Right lobe of liver (tissue), 6 donors: ENCODE data around the gene ZBTB44. TPM values are rescaled to one million over a fixed set of nuclear protein-coding genes. Genes with fewer than 3 reads are reported as not detected.

ENCODE experiments used
- ATAC-seq, 4 donors: fragments of 200-7000 bp; cut with Tn5 transposase; one replicate each; pipeline ENCODE4 v1.9.1; 2020; ENCODE audit warnings: mild to moderate bottlenecking in 4 of 4, moderate library complexity in 4 of 4
- DNase-seq, 3 donors: peaks; one replicate each; pipeline ENCODE4 v3.0.0-alpha.2; 2020
- H3K27ac ChIP-seq, 3 donors: fragments of 200-600 bp; one replicate each; pipeline ENCODE4 v1.8.0; 2022
- H3K27me3 ChIP-seq, 2 donors: fragments of 200-600 bp; one replicate each; pipeline ENCODE4 v1.8.0; 2022
- H3K36me3 ChIP-seq, 4 donors: fragments of 200-600 bp; sonication (generic) in 1 of 4; one replicate each; pipeline versions ENCODE4 v1.5.1 to v1.8.0; 2017 to 2022; ENCODE audit warnings: control low read depth in 1 of 4
- H3K4me1 ChIP-seq, 4 donors: fragments of 200-600 bp; sonication (generic) in 1 of 4; one replicate each; pipeline versions ENCODE4 v1.5.1 to v1.8.0; 2017 to 2022; ENCODE audit warnings: control low read depth in 1 of 4
- H3K4me3 ChIP-seq, 3 donors: fragments of 200-600 bp; one replicate each; pipeline ENCODE4 v1.8.0; 2022
- H3K9me3 ChIP-seq, 4 donors: fragments of 200-600 bp; sonication (generic) in 1 of 4; one replicate each; pipeline versions ENCODE4 v1.5.1 to v1.8.0; 2017 to 2022; ENCODE audit warnings: control low read depth in 1 of 4
- POLR2A ChIP-seq: fragments of 450-650 bp; IDR thresholded peaks from one replicate; pipeline ENCODE4 v1.6.1; 2017; ENCODE audit warnings: antibody characterized with exemption, mild to moderate bottlenecking
- WGBS: methylation state at CpG from one replicate; pipeline ENCODE4 v1.1.6; 2018; ENCODE audit warnings: low coverage, low lambda C conversion rate; ENCODE audit not compliant: insufficient coverage; ENCODE audit errors: missing lambda C conversion rate; 5-methylcytosine and 5-hydroxymethylcytosine counted together
- intact Hi-C, 2 donors: fragments of 100-400 bp; cut with DNase I; formaldehyde crosslinking; loops; one replicate each; pipeline versions ENCODE4 v1.11.2 to v1.14.1; 2022
- total RNA-seq, 6 experiments: library from RNA; depleted of rRNA in 2 of 6; stranded (reverse); fragments of >200 nt in 2 of 6; fragmentation: NEBNext Ultra II Directional in 3 of 6; extraction: Animal tissue kit (Norgen Biotek cat#: 25700) in 3 of 6; gene quantifications; one replicate each; pipeline versions ENCODE4 v1.1.0 to v1.2.4, GENCODE V29; 2016 to 2023
- TF ChIP-seq, protein P1 (sequence below), 4 donors: fragments of 200-600 bp in 3 of 4; fragments of 450-650 bp in 1 of 4; IDR thresholded peaks; one replicate each; pipeline versions ENCODE4 v1.5.1 to v1.8.0; 2016 to 2022; ENCODE audit warnings: antibody characterized with exemption in 4 of 4, mild to moderate bottlenecking in 2 of 4
- donor health status: DM: no; HTN: yes; CAD: no.
- donor health status: DM: no; HTN: no; CAD: no.
- donor health status: DM: no; HTN: no; CAD: no.
- donor health status: DM: no; HTN: yes; CAD: no.
- donor health status: DM: no; HTN: yes; CAD: no.

Gene ZBTB44
- total RNA-seq, 6 experiments from 2014 or later: 16.3 to 22.4 (median 18.4) TPM

- H3K4me3 ChIP-seq: no peak overlapping the region
- no peak for ATAC-seq
- H3K4me1 ChIP-seq: peaks cover 0 to 31% (median 8%) of the 10 kb centered on the region in 4 donors
- H3K27ac ChIP-seq: no peak overlapping the region
- H3K9me3 ChIP-seq: no peaks in the 10 kb centered on the region
- WGBS: 80% methylated on average over 11 of the region's 11 CpGs
- no peak for TF ChIP-seq POLR2A
- TF ChIP-seq, protein P1, sequence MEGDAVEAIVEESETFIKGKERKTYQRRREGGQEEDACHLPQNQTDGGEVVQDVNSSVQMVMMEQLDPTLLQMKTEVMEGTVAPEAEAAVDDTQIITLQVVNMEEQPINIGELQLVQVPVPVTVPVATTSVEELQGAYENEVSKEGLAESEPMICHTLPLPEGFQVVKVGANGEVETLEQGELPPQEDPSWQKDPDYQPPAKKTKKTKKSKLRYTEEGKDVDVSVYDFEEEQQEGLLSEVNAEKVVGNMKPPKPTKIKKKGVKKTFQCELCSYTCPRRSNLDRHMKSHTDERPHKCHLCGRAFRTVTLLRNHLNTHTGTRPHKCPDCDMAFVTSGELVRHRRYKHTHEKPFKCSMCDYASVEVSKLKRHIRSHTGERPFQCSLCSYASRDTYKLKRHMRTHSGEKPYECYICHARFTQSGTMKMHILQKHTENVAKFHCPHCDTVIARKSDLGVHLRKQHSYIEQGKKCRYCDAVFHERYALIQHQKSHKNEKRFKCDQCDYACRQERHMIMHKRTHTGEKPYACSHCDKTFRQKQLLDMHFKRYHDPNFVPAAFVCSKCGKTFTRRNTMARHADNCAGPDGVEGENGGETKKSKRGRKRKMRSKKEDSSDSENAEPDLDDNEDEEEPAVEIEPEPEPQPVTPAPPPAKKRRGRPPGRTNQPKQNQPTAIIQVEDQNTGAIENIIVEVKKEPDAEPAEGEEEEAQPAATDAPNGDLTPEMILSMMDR (IDR thresholded peaks at IDR 0.05): no peak
- H3K36me3 ChIP-seq: no peaks in the 10 kb centered on the region
- intact Hi-C loops: no loop called here
- DNase-seq: no peak
- H3K27me3 ChIP-seq: no peaks in the 10 kb centered on the region
Measured at GRCh38 chr11:130183878-130184610, 130.7 kb downstream of the ZBTB44 start.

GRCh38 chr11:130181295-130182272, 133.1 kb downstream of the ZBTB44 start:
- H3K36me3 ChIP-seq: no peaks in the 10 kb centered on the region
- H3K9me3 ChIP-seq: no peaks in the 10 kb centered on the region
- peak overlapping the region in 2 of 3 donors; percentile 12 to 14 for H3K4me3 ChIP-seq
- intact Hi-C loops: no loop called here
- TF ChIP-seq POLR2A: peak; percentile 76
- TF ChIP-seq, protein P1 (IDR thresholded peaks at IDR 0.05): no peak
- ATAC-seq: peak; percentile 85 to 93 (median 89)
- peak; percentile 64 to 87 (median 85) for DNase-seq
- peaks cover 0 to 49% (median 16%) of the 10 kb centered on the region in 4 donors for H3K4me1 ChIP-seq
- WGBS: 21% methylated on average over 10 of the region's 11 CpGs
- no peaks in the 10 kb centered on the region for H3K27me3 ChIP-seq
- H3K27ac ChIP-seq: peak overlapping the region; percentile 12 to 84 (median 33)

- H3K9me3 ChIP-seq: no peaks in the 10 kb centered on the region
- peaks cover 0 to 49% (median 16%) of the 10 kb centered on the region in 4 donors for H3K4me1 ChIP-seq
- DNase-seq (no peak), ATAC-seq (no peak)
- no peaks in the 10 kb centered on the region for H3K36me3 ChIP-seq
- H3K4me3 ChIP-seq: no peak overlapping the region
- no peaks in the 10 kb centered on the region for H3K27me3 ChIP-seq
- TF ChIP-seq POLR2A: no peak
- TF ChIP-seq, protein P1 (IDR thresholded peaks at IDR 0.05): no peak
- WGBS: 49% methylated on average over 5 of the region's 8 CpGs
- peak overlapping the region; percentile 12 to 84 (median 33) for H3K27ac ChIP-seq
- intact Hi-C loops: no loop called here
Measured at GRCh38 chr11:130180896-130181294, 133.8 kb downstream of the ZBTB44 start.

GRCh38 chr11:130180491-130180890, 134.2 kb downstream of the ZBTB44 start:
- intact Hi-C loops: no loop called here
- peak overlapping the region; percentile 12 to 84 (median 33) for H3K27ac ChIP-seq
- H3K4me1 ChIP-seq: peaks cover 0 to 49% (median 16%) of the 10 kb centered on the region in 4 donors
- H3K4me3 ChIP-seq: no peak overlapping the region
- H3K36me3 ChIP-seq: no peaks in the 10 kb centered on the region
- no peaks in the 10 kb centered on the region for H3K9me3 ChIP-seq
- TF ChIP-seq, protein P1 (IDR thresholded peaks at IDR 0.05): no peak
- TF ChIP-seq POLR2A: no peak
- ATAC-seq (peak in 2 of 4 donors; percentile 9 to 34), DNase-seq (no peak)
- H3K27me3 ChIP-seq: no peaks in the 10 kb centered on the region
- 36% methylated on average over 3 of the region's 4 CpGs for WGBS
